ENCODE data around the gene GNB1L. TPM values are rescaled to one million over a fixed set of nuclear protein-coding genes. Genes with fewer than 3 reads are reported as not detected.
A peak's percentile ranks its signal among the peaks of the same experiment; 100 is the strongest.
"Not testable (repeated sequence)": the region's sequence is repeated elsewhere in the genome, so short reads cannot be mapped to it uniquely, and the experiment has no call there.

GNB1L gene
- total and polyA plus RNA-seq, 5 donors from 2014 or later, result 8.2 to 29.8 (median 15.2) TPM

DNA sequence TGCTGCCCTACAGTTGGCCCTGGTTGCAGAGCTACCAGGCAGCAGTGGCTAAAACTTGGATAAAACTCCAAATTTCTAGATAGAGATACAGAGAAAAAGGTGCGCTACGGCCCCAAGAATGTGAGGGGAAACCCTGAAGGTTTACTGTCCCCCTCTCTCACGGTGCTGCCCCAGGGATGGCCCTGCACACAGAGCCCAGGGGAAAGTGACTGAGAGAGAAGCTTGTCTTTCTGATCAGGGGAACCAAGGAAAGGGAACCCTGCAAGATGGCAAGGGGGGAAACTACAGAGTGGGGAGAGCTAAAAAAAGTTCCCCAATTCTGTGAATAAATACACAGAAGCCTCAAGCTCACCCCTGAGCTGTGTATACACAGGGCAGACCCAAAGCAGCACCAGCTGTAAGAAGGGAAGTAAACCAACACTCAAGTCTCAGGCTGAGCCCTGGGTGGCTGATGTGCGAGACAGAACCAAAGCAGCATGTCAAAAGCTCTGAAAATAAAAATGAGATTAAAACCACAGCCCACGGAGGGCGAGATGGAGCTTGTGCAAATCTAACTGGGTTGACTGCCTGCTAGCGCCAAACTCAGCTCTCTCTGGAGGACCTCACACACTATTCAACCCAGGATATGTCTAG is 22.1 kb downstream of the GNB1L start:
- no peaks in the 10 kb centered on the region for H3K27me3 Mint-ChIP-seq
- DNase-seq (no peak), ATAC-seq (ENCODE audit: low read depth in 2 of 2) (no peak)
- Histone ChIP-seq H3K27me3 (ENCODE audit: control insufficient read depth, insufficient read depth, low read length) (no peaks in the 10 kb centered on the region), H3K27ac (ENCODE audit: insufficient read depth, low read length, poor library complexity, severe bottlenecking) (no peak overlapping the region), H3K4me3 (ENCODE audit: low read depth, low read length) (no peak overlapping the region), H3K36me3 (ENCODE audit: control insufficient read depth, insufficient read depth, low read length) (no peaks in the 10 kb centered on the region), H3K4me1 (ENCODE audit: control insufficient read depth, insufficient read depth, low read length, poor library complexity, severe bottlenecking) (no peaks in the 10 kb centered on the region), H3K9me3 (ENCODE audit: control insufficient read depth in 2 of 2, low read length in 2 of 2) (no peaks in the 10 kb centered on the region)
- peak overlapping the region in 2 of 3 donors; percentile 29 to 67 for H3K27ac Mint-ChIP-seq
- H3K9me3 Mint-ChIP-seq, result no peaks in the 10 kb centered on the region
- no peak overlapping the region for H3K4me3 Mint-ChIP-seq
- H3K36me3 Mint-ChIP-seq, result peaks cover 4% of the 10 kb centered on the region
- H3K4me1 Mint-ChIP-seq, result peaks cover 24 to 34% (median 33%) of the 10 kb centered on the region in 4 donors

DNA sequence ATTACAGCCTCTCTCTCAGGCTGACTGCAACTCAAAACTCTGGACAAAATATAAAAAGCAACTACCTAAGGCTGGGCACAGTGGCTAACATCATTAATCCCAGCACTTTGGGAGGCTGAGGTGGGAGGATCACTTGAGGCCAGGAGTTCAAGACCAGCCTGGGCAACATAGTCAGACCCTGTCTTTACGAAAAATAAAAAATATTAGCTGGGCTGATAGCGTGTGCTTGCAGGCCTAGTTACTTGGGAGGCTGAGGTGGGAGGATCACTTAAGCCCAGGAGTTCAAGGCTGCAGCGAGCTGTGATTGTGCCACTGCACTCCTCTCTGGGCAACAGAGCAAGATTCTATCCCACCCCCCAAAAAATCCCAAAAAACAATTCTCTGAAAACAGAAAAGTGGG is 22.7 kb downstream of the GNB1L start:
- not testable (repeated sequence) for H3K27me3 Mint-ChIP-seq; H3K9me3 Mint-ChIP-seq; H3K36me3 Mint-ChIP-seq; H3K4me3 Mint-ChIP-seq; DNase-seq; H3K9me3 ChIP-seq (ENCODE audit: control insufficient read depth in 2 of 2, low read length in 2 of 2); ATAC-seq (ENCODE audit: low read depth in 2 of 2); H3K27ac Mint-ChIP-seq; H3K36me3 ChIP-seq (ENCODE audit: control insufficient read depth, insufficient read depth, low read length); H3K27me3 ChIP-seq (ENCODE audit: control insufficient read depth, insufficient read depth, low read length); H3K27ac ChIP-seq (ENCODE audit: insufficient read depth, low read length, poor library complexity, severe bottlenecking); H3K4me3 ChIP-seq (ENCODE audit: low read depth, low read length); H3K4me1 ChIP-seq (ENCODE audit: control insufficient read depth, insufficient read depth, low read length, poor library complexity, severe bottlenecking)
- H3K4me1 Mint-ChIP-seq, result peaks cover 24 to 33% (median 33%) of the 10 kb centered on the region in 4 donors

DNA sequence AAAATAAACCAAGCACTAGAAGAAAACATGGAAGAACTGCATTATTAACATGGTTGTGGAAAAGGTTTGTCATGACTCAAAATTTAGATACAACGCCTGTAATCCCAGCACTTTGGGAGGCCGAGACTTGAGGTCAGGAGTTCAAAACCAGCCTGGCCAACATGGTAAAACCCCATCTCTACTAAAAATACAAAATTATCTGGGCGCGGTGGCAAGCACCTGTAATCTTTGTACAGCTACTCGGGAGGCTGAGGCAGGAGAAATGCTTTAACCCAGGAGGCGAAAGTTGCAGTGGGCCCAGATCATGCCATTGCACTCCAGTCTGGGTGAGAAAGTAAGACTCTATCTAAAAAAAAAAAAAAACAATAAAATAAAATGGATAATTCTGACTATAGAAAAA is 23.7 kb downstream of the GNB1L start:
- Mint-ChIP-seq H3K27ac (peak overlapping the region in 1 of 3 donors; percentile 51), H3K36me3 (peaks cover 9% of the 10 kb centered on the region), H3K27me3 (no peaks in the 10 kb centered on the region), H3K4me3 (no peak overlapping the region), H3K9me3 (no peaks in the 10 kb centered on the region), H3K4me1 (peaks cover 17 to 27% (median 26%) of the 10 kb centered on the region in 4 donors)
- H3K27ac ChIP-seq (ENCODE audit: insufficient read depth, low read length, poor library complexity, severe bottlenecking), result no peak overlapping the region
- no peaks in the 10 kb centered on the region for H3K27me3 ChIP-seq (ENCODE audit: control insufficient read depth, insufficient read depth, low read length)
- no peak overlapping the region for H3K4me3 ChIP-seq (ENCODE audit: low read depth, low read length)
- ATAC-seq (ENCODE audit: low read depth in 2 of 2) (no peak), DNase-seq (no peak)
- H3K9me3 ChIP-seq (ENCODE audit: control insufficient read depth in 2 of 2, low read length in 2 of 2), result no peaks in the 10 kb centered on the region
- no peaks in the 10 kb centered on the region for H3K4me1 ChIP-seq (ENCODE audit: control insufficient read depth, insufficient read depth, low read length, poor library complexity, severe bottlenecking)
- no peaks in the 10 kb centered on the region for H3K36me3 ChIP-seq (ENCODE audit: control insufficient read depth, insufficient read depth, low read length)

- Histone ChIP-seq H3K27me3 (ENCODE audit: control insufficient read depth, insufficient read depth, low read length) (no peaks in the 10 kb centered on the region), H3K4me3 (ENCODE audit: low read depth, low read length) (no peak overlapping the region), H3K9me3 (ENCODE audit: control insufficient read depth in 2 of 2, low read length in 2 of 2) (no peaks in the 10 kb centered on the region), H3K4me1 (ENCODE audit: control insufficient read depth, insufficient read depth, low read length, poor library complexity, severe bottlenecking) (no peaks in the 10 kb centered on the region), H3K27ac (ENCODE audit: insufficient read depth, low read length, poor library complexity, severe bottlenecking) (no peak overlapping the region), H3K36me3 (ENCODE audit: control insufficient read depth, insufficient read depth, low read length) (no peaks in the 10 kb centered on the region)
- Mint-ChIP-seq H3K4me3 (no peak overlapping the region), H3K27me3 (no peaks in the 10 kb centered on the region), H3K27ac (no peak overlapping the region), H3K9me3 (no peaks in the 10 kb centered on the region), H3K4me1 (peaks cover 0 to 12% (median 8%) of the 10 kb centered on the region in 4 donors), H3K36me3 (peaks cover 14% of the 10 kb centered on the region)
- no peak for DNase-seq
- ATAC-seq (ENCODE audit: low read depth in 2 of 2), result no peak
Measured at GRCh38 chr22:19828035-19828401, 26.7 kb downstream of the GNB1L start.

GRCh38 chr22:19827341-19828034 is 27.2 kb downstream of the GNB1L start:
- Histone ChIP-seq H3K9me3 (ENCODE audit: control insufficient read depth in 2 of 2, low read length in 2 of 2) (no peaks in the 10 kb centered on the region), H3K4me3 (ENCODE audit: low read depth, low read length) (no peak overlapping the region), H3K27ac (ENCODE audit: insufficient read depth, low read length, poor library complexity, severe bottlenecking) (no peak overlapping the region), H3K36me3 (ENCODE audit: control insufficient read depth, insufficient read depth, low read length) (no peaks in the 10 kb centered on the region), H3K4me1 (ENCODE audit: control insufficient read depth, insufficient read depth, low read length, poor library complexity, severe bottlenecking) (no peaks in the 10 kb centered on the region), H3K27me3 (ENCODE audit: control insufficient read depth, insufficient read depth, low read length) (no peaks in the 10 kb centered on the region)
- ATAC-seq (ENCODE audit: low read depth in 2 of 2), result no peak
- H3K4me1 Mint-ChIP-seq, result peaks cover 0 to 8% (median 4%) of the 10 kb centered on the region in 4 donors
- no peak for DNase-seq
- no peaks in the 10 kb centered on the region for H3K27me3 Mint-ChIP-seq
- H3K4me3 Mint-ChIP-seq, result no peak overlapping the region
- peak overlapping the region in 1 of 3 donors; percentile 11 for H3K27ac Mint-ChIP-seq
- peaks cover 14% of the 10 kb centered on the region for H3K36me3 Mint-ChIP-seq
- no peaks in the 10 kb centered on the region for H3K9me3 Mint-ChIP-seq

DNA sequence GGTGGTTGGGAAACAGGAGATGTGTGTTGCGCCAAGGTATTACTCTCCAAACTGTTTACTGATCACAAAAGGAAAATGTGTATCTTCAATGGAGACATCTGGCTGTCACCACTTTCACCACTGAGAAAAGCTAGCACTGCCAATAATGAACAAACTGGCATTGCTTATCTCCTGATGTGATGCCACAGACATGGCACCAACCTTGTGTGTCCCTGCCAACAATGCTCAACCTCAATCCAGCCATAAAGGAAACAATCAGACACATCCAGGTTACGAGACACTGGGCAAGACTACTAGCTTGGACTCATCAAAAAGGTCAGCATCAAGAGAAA is 28.1 kb downstream of the GNB1L start:
- ATAC-seq (ENCODE audit: low read depth in 2 of 2) (no peak), DNase-seq (no peak)
- H3K9me3 Mint-ChIP-seq, result no peaks in the 10 kb centered on the region
- H3K9me3 ChIP-seq (ENCODE audit: control insufficient read depth in 2 of 2, low read length in 2 of 2), result no peaks in the 10 kb centered on the region
- H3K4me3 ChIP-seq (ENCODE audit: low read depth, low read length), result no peak overlapping the region
- H3K4me3 Mint-ChIP-seq, result no peak overlapping the region
- peaks cover 0 to 7% (median 2%) of the 10 kb centered on the region in 4 donors for H3K4me1 Mint-ChIP-seq
- no peaks in the 10 kb centered on the region for H3K4me1 ChIP-seq (ENCODE audit: control insufficient read depth, insufficient read depth, low read length, poor library complexity, severe bottlenecking)
- H3K27ac ChIP-seq (ENCODE audit: insufficient read depth, low read length, poor library complexity, severe bottlenecking), result no peak overlapping the region
- no peaks in the 10 kb centered on the region for H3K27me3 Mint-ChIP-seq
- peaks cover 14% of the 10 kb centered on the region for H3K36me3 Mint-ChIP-seq
- peak overlapping the region in 1 of 3 donors; percentile 11 for H3K27ac Mint-ChIP-seq
- H3K36me3 ChIP-seq (ENCODE audit: control insufficient read depth, insufficient read depth, low read length), result no peaks in the 10 kb centered on the region
- no peaks in the 10 kb centered on the region for H3K27me3 ChIP-seq (ENCODE audit: control insufficient read depth, insufficient read depth, low read length)

DNA sequence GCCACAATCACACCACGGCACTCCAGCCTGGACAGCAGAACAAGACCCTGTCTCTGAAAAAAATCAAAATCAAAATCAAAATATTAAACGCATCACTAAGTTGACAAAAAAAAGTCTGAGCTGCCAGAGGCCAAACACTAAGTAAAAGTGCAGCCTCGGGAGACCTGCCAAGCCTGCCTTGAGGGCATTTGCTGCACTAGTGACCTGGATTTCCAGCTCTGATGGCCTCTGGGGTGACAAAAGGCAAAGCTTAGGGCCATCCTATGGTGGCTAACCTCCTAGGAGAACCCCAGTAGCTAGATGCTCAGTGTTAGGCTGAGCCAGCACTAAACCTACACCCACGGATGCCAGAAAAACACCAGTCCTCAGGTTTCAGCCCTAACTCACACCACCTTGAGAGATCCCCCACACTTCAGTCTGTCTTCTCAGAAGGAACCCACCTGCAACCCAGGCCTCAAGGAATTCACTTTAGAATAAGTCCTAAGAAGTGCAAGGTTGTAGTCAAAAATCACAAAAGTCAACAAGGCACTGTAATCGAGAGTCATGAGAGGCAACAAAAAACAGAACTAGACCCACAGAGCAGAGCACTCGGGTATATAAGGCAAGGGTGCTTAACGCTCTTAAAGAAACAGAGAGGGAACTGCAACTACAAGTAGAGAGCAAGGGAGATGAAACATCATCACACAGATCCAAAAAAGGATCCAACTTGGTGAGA is 28.6 kb downstream of the GNB1L start:
- peak overlapping the region in 2 of 3 donors; percentile 11 to 46 for H3K27ac Mint-ChIP-seq
- no peaks in the 10 kb centered on the region for H3K27me3 Mint-ChIP-seq

More for the DNA sequence above, 28.6 kb downstream of the GNB1L start:
- Histone ChIP-seq H3K4me1 (ENCODE audit: control insufficient read depth, insufficient read depth, low read length, poor library complexity, severe bottlenecking) (no peaks in the 10 kb centered on the region), H3K4me3 (ENCODE audit: low read depth, low read length) (no peak overlapping the region), H3K9me3 (ENCODE audit: control insufficient read depth in 2 of 2, low read length in 2 of 2) (no peaks in the 10 kb centered on the region), H3K27me3 (ENCODE audit: control insufficient read depth, insufficient read depth, low read length) (no peaks in the 10 kb centered on the region), H3K27ac (ENCODE audit: insufficient read depth, low read length, poor library complexity, severe bottlenecking) (no peak overlapping the region), H3K36me3 (ENCODE audit: control insufficient read depth, insufficient read depth, low read length) (no peaks in the 10 kb centered on the region)
- DNase-seq (no peak), ATAC-seq (ENCODE audit: low read depth in 2 of 2) (no peak)
- no peaks in the 10 kb centered on the region for H3K9me3 Mint-ChIP-seq
- no peak overlapping the region for H3K4me3 Mint-ChIP-seq
- peaks cover 0 to 7% (median 2%) of the 10 kb centered on the region in 4 donors for H3K4me1 Mint-ChIP-seq
- peaks cover 14% of the 10 kb centered on the region for H3K36me3 Mint-ChIP-seq
